Panc1 (cell line): Measurements from ENCODE around the gene OR9K2. TPM values are rescaled to one million over a fixed set of nuclear protein-coding genes. Genes with fewer than 3 reads are reported as not detected.
"Not testable (repeated sequence)": the region's sequence is repeated elsewhere in the genome, so short reads cannot be mapped to it uniquely, and the experiment has no call there.

Experiments used
- ATAC-seq: fragments of 200-7000 bp; cut with Tn5 transposase; 2 replicates; pipeline ENCODE4 v1.9.1; 2020; ENCODE audit warnings: mild to moderate bottlenecking, moderate library complexity
- BruUV-seq: library from RNA; stranded (reverse); fragments of 400-500 nt; replicated peaks from 2 replicates; lab custom pipeline; 2021; lab: Mats Ljungman, UMichigan
- CTCF ChIA-PET: fragments of 300-600 bp; sonication (Branson Sonifier 250); formaldehyde crosslinking; loops from one replicate; lab custom pipeline; 2022; ENCODE audit warnings: antibody characterized with exemption; lab: Charles Lee
- POLR2A ChIA-PET: fragments of 300-600 bp; sonication (Branson Sonifier 250); formaldehyde crosslinking; loops from one replicate; lab custom pipeline; 2022; ENCODE audit warnings: antibody characterized with exemption; lab: Charles Lee
- DNase-seq: peaks from one replicate; pipeline ENCODE4 v3.0.0-alpha.2; 2010; ENCODE audit warnings: low read depth, low spot score
- H3K27ac ChIP-seq: 2 replicates; pipeline ENCODE4 v1.5.1; 2011; ENCODE audit warnings: mild to moderate bottlenecking, low read length, inconsistent platforms
- H3K27me3 ChIP-seq: fragments of 200-500 bp; sonication (Bioruptor generic); 2 replicates; pipeline ENCODE4 v1.6.0; 2014; ENCODE audit warnings: low read length, inconsistent platforms; ENCODE audit not compliant: control insufficient read depth, insufficient read depth
- H3K36me3 ChIP-seq: fragments of 200-500 bp; sonication (Bioruptor generic); 2 replicates; pipeline ENCODE4 v1.5.1; 2014; ENCODE audit warnings: inconsistent platforms, mild to moderate bottlenecking, low read length, moderate library complexity; ENCODE audit not compliant: control insufficient read depth, insufficient read depth
- H3K4me1 ChIP-seq: 2 replicates; pipeline ENCODE4 v1.5.1; 2011; ENCODE audit warnings: inconsistent platforms, mild to moderate bottlenecking, low read length, moderate library complexity; ENCODE audit not compliant: control insufficient read depth, insufficient read depth
- H3K4me3 ChIP-seq, 2 experiments: 2 replicates each; pipeline ENCODE4 v1.5.1; 2011 to 2012; ENCODE audit warnings: low read depth in 2 of 2, low read length in 2 of 2, mild to moderate bottlenecking in 2 of 2, inconsistent platforms in 1 of 2, moderate library complexity in 1 of 2
- H3K9me3 ChIP-seq: fragments of 200-500 bp; sonication (Bioruptor generic); 2 replicates; pipeline ENCODE4 v1.5.1; 2014; ENCODE audit warnings: low read depth, mild to moderate bottlenecking, inconsistent platforms, low read length, moderate library complexity; ENCODE audit not compliant: control insufficient read depth, insufficient read depth
- CTCF ChIP-seq: fragments of 450-650 bp; IDR thresholded peaks from 2 replicates; pipeline ENCODE4 v1.5.1; 2017; ENCODE audit warnings: mild to moderate bottlenecking
- POLR2AphosphoS5 ChIP-seq: IDR thresholded peaks from 2 replicates; pipeline ENCODE4 v1.6.1; 2012; ENCODE audit warnings: mild to moderate bottlenecking, low read depth, low read length, moderate library complexity
- REST ChIP-seq, 2 experiments: IDR thresholded peaks; 2 replicates each; pipeline ENCODE4 v1.6.1; 2011 to 2012; ENCODE audit warnings: low read depth in 2 of 2, control low read depth in 1 of 2, low read length in 1 of 2, mild to moderate bottlenecking in 1 of 2, moderate library complexity in 1 of 2; ENCODE audit not compliant: insufficient read depth in 1 of 2
- SIN3A ChIP-seq: IDR thresholded peaks from 2 replicates; pipeline ENCODE4 v1.6.1; 2012; ENCODE audit warnings: low read depth, mild to moderate bottlenecking, low read length, moderate library complexity, borderline replicate concordance; ENCODE audit not compliant: insufficient read depth
- TCF7L2 ChIP-seq: IDR thresholded peaks from 2 replicates; pipeline ENCODE4 v1.6.1; 2011; ENCODE audit warnings: mild to moderate bottlenecking, low read depth, low read length, inconsistent platforms
- in situ Hi-C: cut with HindIII; loops from 2 replicates; pipeline ENCODE4 v1.10.0; 2016; ENCODE audit warnings: low sequenced_read_pairs, low pct_unique_long_range_greater_than_20kb
- intact Hi-C: fragments of 100-400 bp; cut with micrococcal nuclease; formaldehyde crosslinking; loops from one replicate; pipeline ENCODE4 v1.10.0; 2022; ENCODE audit not compliant: unreplicated experiment
- total RNA-seq: library from RNA; stranded (reverse); gene quantifications from one replicate; pipeline ENCODE4 v1.2.1, GENCODE V29; 2021; ENCODE audit not compliant: unreplicated experiment

Gene OR9K2
- total RNA-seq, 1 experiment from 2014 or later, result not detected

GRCh38 chr12:55171846-55172245, 45.6 kb downstream of the OR9K2 start:
- H3K4me3 ChIP-seq, H3K4me1 ChIP-seq, ATAC-seq, H3K27ac ChIP-seq, BruUV-seq, H3K9me3 ChIP-seq, H3K27me3 ChIP-seq, DNase-seq, intact Hi-C loops, H3K36me3 ChIP-seq, in situ Hi-C loops, POLR2A ChIA-PET: not testable (repeated sequence)
- CTCF ChIA-PET, result interaction anchor here (0.5 kb wide), 1 partner anchor 38 kb away, joined by 3 read pairs; no protein-coding TSS in a partner anchor

- Histone ChIP-seq H3K27me3 (no peaks in the 10 kb centered on the region), H3K4me1 (no peaks in the 10 kb centered on the region), H3K4me3 (no peak overlapping the region), H3K36me3 (no peaks in the 10 kb centered on the region), H3K9me3 (no peaks in the 10 kb centered on the region), H3K27ac (no peak overlapping the region)
- intact Hi-C loops, result no loop called here
- DNase-seq, result no peak
- no TSS peak for BruUV-seq
- in situ Hi-C loops, result no loop called here
- CTCF ChIA-PET, result no interaction called here
- ATAC-seq, result no peak
- TF ChIP-seq SIN3A (no peak), TCF7L2 (no peak), CTCF (no peak), REST (IDR thresholded peaks at IDR 0.05; ENCODE audit: insufficient read depth in 1 of 2, low read depth in 2 of 2, low read length in 1 of 2) (no peak)
- POLR2A ChIA-PET, result no interaction called here
Observed at GRCh38 chr12:55172686-55173085, 46.5 kb downstream of the OR9K2 start.

GRCh38 chr12:55173456-55173855, 47.2 kb downstream of the OR9K2 start:
- TF ChIP-seq SIN3A (no peak), TCF7L2 (no peak), POLR2AphosphoS5 (no peak), REST (IDR thresholded peaks at IDR 0.05; ENCODE audit: insufficient read depth in 1 of 2, low read depth in 2 of 2, low read length in 1 of 2) (no peak), CTCF (no peak)
- intact Hi-C loops, result no loop called here
- ChIA-PET CTCF (no interaction called here), POLR2A (no interaction called here)
- ATAC-seq (no peak), DNase-seq (no peak)
- Histone ChIP-seq H3K36me3 (no peaks in the 10 kb centered on the region), H3K4me1 (no peaks in the 10 kb centered on the region), H3K9me3 (no peaks in the 10 kb centered on the region), H3K27me3 (peaks cover 4% of the 10 kb centered on the region; the same call in 1 of the 2 replicates), H3K4me3 (no peak overlapping the region), H3K27ac (no peak overlapping the region)
- in situ Hi-C loops, result no loop called here
- BruUV-seq, result no TSS peak
